K562 (cell line): ENCODE data around the gene KIF26B. TPM values are rescaled to one million over a fixed set of nuclear protein-coding genes. Genes with fewer than 3 reads are reported as not detected.

Experiments used
- ATAC-seq: fragments of 200-7000 bp; cut with Tn5 transposase; 3 replicates; pipeline ENCODE4 v1.9.1; 2020; ENCODE audit warnings: moderate library complexity
- BruUV-seq: library from RNA; stranded (reverse); fragments of 400-500 nt; replicated peaks from 2 replicates; lab custom pipeline; 2021; lab: Mats Ljungman, UMichigan
- CTCF ChIA-PET: fragments of 300-600 bp; formaldehyde crosslinking; extraction: SDS; loops from one replicate; lab custom pipeline; 2021; ENCODE audit warnings: low intra/inter-chr PET ratio; lab: Yijun Ruan, JAX
- POLR2A ChIA-PET: fragments of 300-600, 350-650 bp; sonication (Branson Sonifier 250); formaldehyde crosslinking; extraction: SDS; loops from one replicate; lab custom pipeline; 2021; ENCODE audit warnings: antibody characterized with exemption, inconsistent platforms; lab: Yijun Ruan, JAX
- DNase-seq, 4 experiments: peaks; one replicate each; pipeline versions ENCODE4 v3.0.0 to v3.0.0-alpha.2; 2011 to 2018; ENCODE audit warnings: low spot score in 3 of 4, mixed read lengths in 3 of 4; ENCODE audit errors: extremely low read depth in 1 of 4
- FAIRE-seq: peaks from 2 replicates; lab custom pipeline; 2011; peaks lifted over from hg19 to GRCh38; lab: Jason Lieb, UNC
- H2AFZ ChIP-seq: 2 replicates; pipeline ENCODE4 v1.6.0; 2011; ENCODE audit warnings: low read depth, low read length, control low read depth, inconsistent platforms
- H3K27ac ChIP-seq: fragments of 200-600 bp; 3 replicates; pipeline ENCODE4 v1.8.0; 2011; ENCODE audit warnings: low read depth, mild to moderate bottlenecking, control low read depth, inconsistent platforms, low read length, moderate library complexity, mixed read lengths; ENCODE audit errors: extremely low read depth
- H3K27me3 ChIP-seq, 2 experiments: fragments of 300-600 bp in 1 of 2; 2 replicates in 1 of 2; 3 replicates in 1 of 2; pipeline versions ENCODE4 v1.6.0 to v1.8.0; 2011; ENCODE audit warnings: inconsistent platforms in 2 of 2, low read length in 2 of 2, mild to moderate bottlenecking in 1 of 2, mixed read lengths in 1 of 2, moderate library complexity in 1 of 2; ENCODE audit not compliant: control insufficient read depth in 2 of 2, insufficient read depth in 2 of 2
- H3K36me3 ChIP-seq: fragments of 300-600 bp; 3 replicates; pipeline ENCODE4 v1.8.0; 2011; ENCODE audit warnings: mild to moderate bottlenecking, low read length, inconsistent platforms; ENCODE audit not compliant: control insufficient read depth, insufficient read depth
- H3K4me1 ChIP-seq, 2 experiments: fragments of 200-600 bp in 1 of 2; replicated peaks in 1 of 2; 2 replicates in 1 of 2; 3 replicates in 1 of 2; pipeline versions ENCODE4 v1.5.1 to v1.8.0; 2011; ENCODE audit warnings: inconsistent platforms in 2 of 2, low read length in 2 of 2, mild to moderate bottlenecking in 1 of 2, mixed read lengths in 1 of 2, moderate library complexity in 1 of 2; ENCODE audit not compliant: control insufficient read depth in 2 of 2, insufficient read depth in 2 of 2
- H3K4me2 ChIP-seq: 2 replicates; pipeline ENCODE4 v1.6.1; 2011; ENCODE audit warnings: low read length, control low read depth, inconsistent platforms, mixed read lengths; ENCODE audit not compliant: insufficient read depth
- H3K4me3 ChIP-seq: fragments of 200-600 bp; sonication (generic), shearing (Covaris generic); 2 replicates; pipeline ENCODE4 v1.5.1; 2016; ENCODE audit warnings: control low read depth, inconsistent platforms
- H3K79me2 ChIP-seq: fragments of 200-600 bp; 3 replicates; pipeline ENCODE4 v1.8.0; 2011; ENCODE audit warnings: low read length, inconsistent platforms; ENCODE audit not compliant: control insufficient read depth, insufficient read depth
- H3K9ac ChIP-seq, 2 experiments: 2 replicates each; pipeline versions ENCODE4 v1.6.0 to v1.6.1; 2011; ENCODE audit warnings: low read depth in 2 of 2, low read length in 2 of 2, control low read depth in 1 of 2, inconsistent platforms in 1 of 2, mild to moderate bottlenecking in 1 of 2, mixed read lengths in 1 of 2; ENCODE audit not compliant: insufficient read depth in 1 of 2
- H3K9me1 ChIP-seq: one replicate; pipeline ENCODE4 v1.6.0; 2011; ENCODE audit warnings: inconsistent platforms, mild to moderate bottlenecking, low read length, moderate library complexity; ENCODE audit not compliant: control insufficient read depth, insufficient read depth
- H3K9me3 ChIP-seq: replicated peaks from 2 replicates; pipeline ENCODE4 v1.5.1; 2011; ENCODE audit warnings: low read depth, low read length, inconsistent platforms; ENCODE audit not compliant: control insufficient read depth, insufficient read depth
- H4K20me1 ChIP-seq: replicated peaks from 2 replicates; pipeline ENCODE4 v1.6.1; 2011; ENCODE audit warnings: low read length, inconsistent platforms, mixed read lengths; ENCODE audit not compliant: control insufficient read depth, insufficient read depth
- GATA2 ChIP-seq: sonication (generic); formaldehyde crosslinking; IDR thresholded peaks from 2 replicates; pipeline ENCODE4 v1.4.0; 2020; ENCODE audit warnings: mild to moderate bottlenecking, missing genetic modification reagents
- NCOA4 ChIP-seq: fragments of 450-650 bp; IDR thresholded peaks from 2 replicates; pipeline ENCODE4 v1.6.1; 2018; ENCODE audit warnings: mild to moderate bottlenecking; ENCODE audit not compliant: partially characterized antibody
- NFXL1 ChIP-seq: fragments of 450-650 bp; formaldehyde crosslinking; IDR thresholded peaks from 2 replicates; pipeline ENCODE4 v1.4.0; 2021; ENCODE audit warnings: mild to moderate bottlenecking
- NR2F6 ChIP-seq: fragments of 450-650 bp; formaldehyde crosslinking; IDR thresholded peaks from 2 replicates; pipeline ENCODE4 v1.4.0; 2020; ENCODE audit warnings: mild to moderate bottlenecking
- ZNF316 ChIP-seq: fragments of 450-650 bp; IDR thresholded peaks from 2 replicates; pipeline ENCODE4 v1.6.1; 2016
- ZNF586 ChIP-seq: fragments of 450-650 bp; formaldehyde crosslinking; conservative IDR thresholded peaks from 2 replicates; pipeline ENCODE4 v1.4.0; 2020; ENCODE audit warnings: mild to moderate bottlenecking, moderate library complexity
- WGBS: fragments of 100-300 bp; shearing (Covaris generic); methylation state at CpG from one replicate; pipeline ENCODE4 v1.1.6; 2016; ENCODE audit warnings: low coverage, mixed read lengths; ENCODE audit not compliant: insufficient coverage; ENCODE audit errors: missing lambda C conversion rate; 5-methylcytosine and 5-hydroxymethylcytosine counted together
- in situ Hi-C: fragments of 300-500 bp; cut with MboI; formaldehyde crosslinking; loops from 4 replicates; pipeline ENCODE4 v1.15.0; 2018; ENCODE audit warnings: inconsistent platforms, mixed read lengths
- intact Hi-C: fragments of 100-400 bp; cut with micrococcal nuclease; formaldehyde crosslinking; loops from 2 replicates; pipeline ENCODE4 v1.14.2; 2022
- polyA plus RNA-seq, 8 experiments: library from polyadenylated mRNA; depleted of rRNA in 4 of 8; stranded (reverse) in 5 of 8; unstranded in 3 of 8; fragments of >200 nt; fragmentation: Nextera tagmentation in 2 of 8; fragmentation: Illumina TruSeq in 1 of 8; extraction: Ambion mirVana in 2 of 8; extraction: Trizol in 1 of 8; gene quantifications; 2 replicates each; pipeline versions ENCODE4 v1.2.1 to v1.2.3, GENCODE V29; 2011 to 2014; ENCODE audit warnings: inconsistent platforms in 1 of 8, missing spikeins in 1 of 8
- total RNA-seq, 7 experiments: library from RNA; depleted of rRNA in 6 of 7; stranded (reverse); fragments of >200 nt in 6 of 7; fragmentation: Illumina TruSeq in 2 of 7; extraction: Trizol in 2 of 7; gene quantifications; 2 replicates each; pipeline versions ENCODE4 v1.2.1 to v1.2.3, GENCODE V29; 2011 to 2021; ENCODE audit warnings: low replicate concordance in 1 of 7
- TF ChIP-seq, protein P1 (sequence below): sonication (generic); formaldehyde crosslinking; IDR thresholded peaks from 2 replicates; pipeline ENCODE4 v1.8.1; 2023; ENCODE audit warnings: mild to moderate bottlenecking, missing genetic modification reagents
- TF ChIP-seq, protein P2 (sequence below): conservative IDR thresholded peaks from 2 replicates; pipeline ENCODE4 v1.6.1; 2011; ENCODE audit warnings: low read depth, mild to moderate bottlenecking, low read length; ENCODE audit not compliant: control insufficient read depth
- TF ChIP-seq, protein P3 (sequence below): fragments of 250-450 bp; sonication (Bioruptor Pico); IDR thresholded peaks from 2 replicates; pipeline ENCODE4 v1.4.0; 2020; ENCODE audit warnings: mild to moderate bottlenecking, moderate library complexity

The KIF26B gene
- total and polyA plus RNA-seq, 9 of the 15 experiments (the other 6 are each of a cell fraction or from before 2014, with no cell fraction given), result 0.02 to 0.08 (median 0.03) TPM; not detected in 6

DNA sequence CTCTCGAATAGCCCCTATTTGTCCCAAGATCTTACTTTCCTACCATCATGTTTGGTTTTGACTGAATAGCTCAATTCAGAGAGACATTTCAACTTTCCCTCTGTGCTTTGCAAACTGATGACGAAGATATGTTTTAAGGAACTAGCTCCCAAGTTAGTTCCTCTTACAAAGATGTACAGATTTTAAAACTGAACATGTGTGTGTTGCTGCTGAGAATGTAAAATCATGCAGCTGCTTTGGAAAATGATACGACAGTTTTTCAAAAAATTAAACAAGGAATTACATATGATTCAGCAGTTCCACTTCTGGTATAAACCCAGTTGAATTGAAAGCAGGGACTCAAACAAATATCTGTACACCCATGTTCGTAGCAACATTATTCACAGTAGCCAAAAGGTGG, 33.6 kb downstream of the KIF26B start:
- Histone ChIP-seq H3K27ac (no peak overlapping the region), H3K4me2 (no peak overlapping the region), H3K79me2 (no peaks in the 10 kb centered on the region), H3K9me3 (no peaks in the 10 kb centered on the region), H3K36me3 (no peaks in the 10 kb centered on the region), H3K4me3 (no peak overlapping the region), H3K4me1 (no peaks in the 10 kb centered on the region), H3K9ac (no peak overlapping the region), H2AFZ (no peak overlapping the region), H4K20me1 (no peaks in the 10 kb centered on the region), H3K27me3 (peaks cover 6 to 19% of the 10 kb centered on the region in 2 experiments; a peak in 3 of 5 replicates), H3K9me1 (no peaks in the 10 kb centered on the region)
- WGBS, result 2% methylated on average over 4 of the region's 4 CpGs
- no peak for DNase-seq
- intact Hi-C loops, result no loop called here
- ChIA-PET CTCF (no interaction called here), POLR2A (no interaction called here)
- TF ChIP-seq GATA2, result no peak
- peak; percentile 53; the same call in 1 of the 2 replicates for TF ChIP-seq ZNF316
- no peak for FAIRE-seq
- in situ Hi-C loops, result no loop called here
- BruUV-seq, result no TSS peak
- ATAC-seq, result no peak

DNA sequence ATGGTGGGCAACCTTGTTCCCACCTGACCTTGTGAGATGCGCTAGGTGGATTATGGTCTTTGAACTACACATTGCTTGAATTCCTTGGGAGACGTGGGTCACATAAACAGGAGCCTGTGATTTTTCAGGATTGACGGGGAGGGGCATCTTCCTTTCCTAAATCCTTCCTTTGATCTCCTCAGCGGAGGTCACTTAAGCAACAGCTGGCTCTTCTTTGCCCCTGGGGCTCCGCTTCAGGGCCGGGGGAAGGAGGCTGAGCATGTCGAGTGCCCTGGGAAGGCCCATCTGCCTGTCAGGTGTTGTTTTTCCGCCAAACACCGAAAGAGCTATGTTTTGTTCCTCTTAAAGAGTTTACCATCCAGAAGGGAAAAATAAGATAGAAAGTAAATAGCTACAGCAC, 40.6 kb downstream of the KIF26B start:
- H3K4me3 ChIP-seq, result no peak overlapping the region
- no peaks in the 10 kb centered on the region for H3K36me3 ChIP-seq
- WGBS, result under 1% methylated on average over 9 of the region's 9 CpGs
- intact Hi-C loops (no loop called here), in situ Hi-C loops (no loop called here)
- no peak overlapping the region for H3K27ac ChIP-seq
- POLR2A ChIA-PET, result interaction anchor here (0.7 to 2.3 kb wide), 4 partner anchors 8 to 24 kb away, joined by 3 to 7 read pairs (median 6); no protein-coding TSS in a partner anchor
- no peak overlapping the region for H3K4me2 ChIP-seq
- H3K9me1 ChIP-seq, result no peaks in the 10 kb centered on the region
- H3K9me3 ChIP-seq, result no peaks in the 10 kb centered on the region
- 0 out of 2 replicates have a peak, but pooled peaks cover 3% of the 10 kb centered on the region for H4K20me1 ChIP-seq
- BruUV-seq, result no TSS peak
- no peaks in the 10 kb centered on the region for H3K79me2 ChIP-seq
- no peak for DNase-seq
- H3K27me3 ChIP-seq, result peaks cover 13 to 28% of the 10 kb centered on the region in 2 experiments; a peak in 4 of 5 replicates
- no peak for FAIRE-seq
- CTCF ChIA-PET, result no interaction called here
- H3K4me1 ChIP-seq, result no peaks in the 10 kb centered on the region
- no peak overlapping the region for H2AFZ ChIP-seq
- no peak overlapping the region for H3K9ac ChIP-seq
- ATAC-seq, result no peak
- TF ChIP-seq, protein P1, sequence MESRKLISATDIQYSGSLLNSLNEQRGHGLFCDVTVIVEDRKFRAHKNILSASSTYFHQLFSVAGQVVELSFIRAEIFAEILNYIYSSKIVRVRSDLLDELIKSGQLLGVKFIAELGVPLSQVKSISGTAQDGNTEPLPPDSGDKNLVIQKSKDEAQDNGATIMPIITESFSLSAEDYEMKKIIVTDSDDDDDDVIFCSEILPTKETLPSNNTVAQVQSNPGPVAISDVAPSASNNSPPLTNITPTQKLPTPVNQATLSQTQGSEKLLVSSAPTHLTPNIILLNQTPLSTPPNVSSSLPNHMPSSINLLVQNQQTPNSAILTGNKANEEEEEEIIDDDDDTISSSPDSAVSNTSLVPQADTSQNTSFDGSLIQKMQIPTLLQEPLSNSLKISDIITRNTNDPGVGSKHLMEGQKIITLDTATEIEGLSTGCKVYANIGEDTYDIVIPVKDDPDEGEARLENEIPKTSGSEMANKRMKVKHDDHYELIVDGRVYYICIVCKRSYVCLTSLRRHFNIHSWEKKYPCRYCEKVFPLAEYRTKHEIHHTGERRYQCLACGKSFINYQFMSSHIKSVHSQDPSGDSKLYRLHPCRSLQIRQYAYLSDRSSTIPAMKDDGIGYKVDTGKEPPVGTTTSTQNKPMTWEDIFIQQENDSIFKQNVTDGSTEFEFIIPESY, result no peak
- TF ChIP-seq, protein P2, sequence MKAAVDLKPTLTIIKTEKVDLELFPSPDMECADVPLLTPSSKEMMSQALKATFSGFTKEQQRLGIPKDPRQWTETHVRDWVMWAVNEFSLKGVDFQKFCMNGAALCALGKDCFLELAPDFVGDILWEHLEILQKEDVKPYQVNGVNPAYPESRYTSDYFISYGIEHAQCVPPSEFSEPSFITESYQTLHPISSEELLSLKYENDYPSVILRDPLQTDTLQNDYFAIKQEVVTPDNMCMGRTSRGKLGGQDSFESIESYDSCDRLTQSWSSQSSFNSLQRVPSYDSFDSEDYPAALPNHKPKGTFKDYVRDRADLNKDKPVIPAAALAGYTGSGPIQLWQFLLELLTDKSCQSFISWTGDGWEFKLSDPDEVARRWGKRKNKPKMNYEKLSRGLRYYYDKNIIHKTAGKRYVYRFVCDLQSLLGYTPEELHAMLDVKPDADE, result no peak
- no peak for TF ChIP-seq NR2F6 (CRISPR knock-in tag)
- TF ChIP-seq NCOA4, result no peak
- TF ChIP-seq ZNF586 (CRISPR knock-in tag), result no peak
- no peak for TF ChIP-seq NFXL1 (CRISPR knock-in tag)
- TF ChIP-seq, protein P3, sequence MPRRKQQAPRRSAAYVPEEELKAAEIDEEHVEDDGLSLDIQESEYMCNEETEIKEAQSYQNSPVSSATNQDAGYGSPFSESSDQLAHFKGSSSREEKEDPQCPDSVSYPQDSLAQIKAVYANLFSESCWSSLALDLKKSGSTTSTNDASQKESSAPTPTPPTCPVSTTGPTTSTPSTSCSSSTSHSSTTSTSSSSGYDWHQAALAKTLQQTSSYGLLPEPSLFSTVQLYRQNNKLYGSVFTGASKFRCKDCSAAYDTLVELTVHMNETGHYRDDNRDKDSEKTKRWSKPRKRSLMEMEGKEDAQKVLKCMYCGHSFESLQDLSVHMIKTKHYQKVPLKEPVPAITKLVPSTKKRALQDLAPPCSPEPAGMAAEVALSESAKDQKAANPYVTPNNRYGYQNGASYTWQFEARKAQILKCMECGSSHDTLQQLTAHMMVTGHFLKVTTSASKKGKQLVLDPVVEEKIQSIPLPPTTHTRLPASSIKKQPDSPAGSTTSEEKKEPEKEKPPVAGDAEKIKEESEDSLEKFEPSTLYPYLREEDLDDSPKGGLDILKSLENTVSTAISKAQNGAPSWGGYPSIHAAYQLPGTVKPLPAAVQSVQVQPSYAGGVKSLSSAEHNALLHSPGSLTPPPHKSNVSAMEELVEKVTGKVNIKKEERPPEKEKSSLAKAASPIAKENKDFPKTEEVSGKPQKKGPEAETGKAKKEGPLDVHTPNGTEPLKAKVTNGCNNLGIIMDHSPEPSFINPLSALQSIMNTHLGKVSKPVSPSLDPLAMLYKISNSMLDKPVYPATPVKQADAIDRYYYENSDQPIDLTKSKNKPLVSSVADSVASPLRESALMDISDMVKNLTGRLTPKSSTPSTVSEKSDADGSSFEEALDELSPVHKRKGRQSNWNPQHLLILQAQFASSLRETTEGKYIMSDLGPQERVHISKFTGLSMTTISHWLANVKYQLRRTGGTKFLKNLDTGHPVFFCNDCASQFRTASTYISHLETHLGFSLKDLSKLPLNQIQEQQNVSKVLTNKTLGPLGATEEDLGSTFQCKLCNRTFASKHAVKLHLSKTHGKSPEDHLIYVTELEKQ (CRISPR knock-in tag), result no peak
